Choroid plexus epithelial cell (primary cell): ENCODE results near the gene MYH15.

ENCODE experiments used
- DNase-seq: peaks from one replicate; pipeline ENCODE4 v3.0.0-alpha.2; 2010; ENCODE audit warnings: low read depth
- H3K4me3 ChIP-seq: 2 replicates; pipeline ENCODE4 v1.5.1; 2011; ENCODE audit warnings: low read depth, mild to moderate bottlenecking, control low read depth, low read length, moderate library complexity
- TF ChIP-seq, protein P1 (sequence below): conservative IDR thresholded peaks from 2 replicates; pipeline ENCODE4 v1.5.1; 2011; ENCODE audit warnings: low read depth, mild to moderate bottlenecking, control low read depth, inconsistent platforms, low read length, moderate library complexity

MYH15 gene

DNA sequence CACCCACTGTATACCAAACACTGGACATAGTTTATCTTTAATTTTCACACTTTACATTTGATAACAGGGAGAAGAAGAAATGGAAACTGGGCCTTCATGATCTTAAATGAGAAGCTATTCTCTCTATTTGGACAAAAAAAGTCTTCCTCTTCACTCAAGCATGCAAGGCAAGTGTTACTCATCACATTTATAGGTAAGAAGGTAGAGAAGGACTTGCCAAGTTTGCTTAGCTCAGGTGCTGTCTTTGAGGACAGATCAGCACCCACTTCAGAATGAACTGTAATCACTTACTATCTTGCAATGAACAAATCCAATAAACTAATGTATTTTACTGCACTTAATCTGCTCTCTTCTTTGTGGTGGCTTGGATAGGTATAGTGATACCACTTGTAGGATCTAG, 1.1 kb upstream of the MYH15 start:
- no peak overlapping the region for H3K4me3 ChIP-seq
- TF ChIP-seq, protein P1, sequence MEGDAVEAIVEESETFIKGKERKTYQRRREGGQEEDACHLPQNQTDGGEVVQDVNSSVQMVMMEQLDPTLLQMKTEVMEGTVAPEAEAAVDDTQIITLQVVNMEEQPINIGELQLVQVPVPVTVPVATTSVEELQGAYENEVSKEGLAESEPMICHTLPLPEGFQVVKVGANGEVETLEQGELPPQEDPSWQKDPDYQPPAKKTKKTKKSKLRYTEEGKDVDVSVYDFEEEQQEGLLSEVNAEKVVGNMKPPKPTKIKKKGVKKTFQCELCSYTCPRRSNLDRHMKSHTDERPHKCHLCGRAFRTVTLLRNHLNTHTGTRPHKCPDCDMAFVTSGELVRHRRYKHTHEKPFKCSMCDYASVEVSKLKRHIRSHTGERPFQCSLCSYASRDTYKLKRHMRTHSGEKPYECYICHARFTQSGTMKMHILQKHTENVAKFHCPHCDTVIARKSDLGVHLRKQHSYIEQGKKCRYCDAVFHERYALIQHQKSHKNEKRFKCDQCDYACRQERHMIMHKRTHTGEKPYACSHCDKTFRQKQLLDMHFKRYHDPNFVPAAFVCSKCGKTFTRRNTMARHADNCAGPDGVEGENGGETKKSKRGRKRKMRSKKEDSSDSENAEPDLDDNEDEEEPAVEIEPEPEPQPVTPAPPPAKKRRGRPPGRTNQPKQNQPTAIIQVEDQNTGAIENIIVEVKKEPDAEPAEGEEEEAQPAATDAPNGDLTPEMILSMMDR, result no peak
- DNase-seq, result no peak

DNA sequence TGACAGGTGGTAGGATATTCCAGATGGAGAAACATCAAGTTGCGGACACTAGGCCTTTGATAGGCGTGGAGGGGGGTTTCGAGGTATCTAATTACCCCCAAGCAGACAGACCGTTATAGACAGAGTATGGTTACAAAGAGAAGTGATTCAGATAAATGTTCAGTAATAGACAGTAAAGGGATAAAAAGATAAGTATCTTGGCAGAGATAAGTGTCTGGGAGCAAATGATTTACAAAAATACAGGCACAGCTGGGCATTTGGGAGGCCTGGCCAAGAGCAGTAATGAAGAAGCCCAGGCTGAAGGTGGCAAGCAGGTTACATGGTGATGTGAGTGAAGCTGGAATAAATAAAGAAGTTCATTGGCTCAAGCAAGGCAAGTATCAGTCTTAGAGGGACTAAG, 659 bp upstream of the MYH15 start:
- H3K4me3 ChIP-seq, result no peak overlapping the region
- TF ChIP-seq, protein P1, result no peak
- DNase-seq, result no peak

DNA sequence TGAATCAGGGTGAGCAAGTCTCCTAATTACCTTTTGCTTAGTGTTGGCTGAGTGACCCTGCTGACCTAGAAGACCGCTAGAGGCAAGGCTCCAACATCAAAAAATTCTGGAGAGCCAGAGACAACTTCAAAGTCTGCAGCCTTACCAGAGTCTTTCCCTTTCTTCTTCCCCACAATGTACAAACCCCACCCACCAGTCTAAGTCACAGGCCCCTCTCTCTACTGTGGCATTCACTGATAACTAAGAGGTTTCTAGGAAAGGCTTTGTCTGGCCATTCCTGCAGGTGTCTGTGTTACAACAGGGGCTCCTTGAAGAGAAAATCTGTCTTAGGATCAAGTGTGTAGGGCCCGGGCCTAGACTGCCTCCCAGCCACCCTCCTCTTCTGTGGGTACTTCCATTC, 525 bp downstream of the MYH15 start:
- TF ChIP-seq, protein P1, result no peak
- no peak for DNase-seq

DNA sequence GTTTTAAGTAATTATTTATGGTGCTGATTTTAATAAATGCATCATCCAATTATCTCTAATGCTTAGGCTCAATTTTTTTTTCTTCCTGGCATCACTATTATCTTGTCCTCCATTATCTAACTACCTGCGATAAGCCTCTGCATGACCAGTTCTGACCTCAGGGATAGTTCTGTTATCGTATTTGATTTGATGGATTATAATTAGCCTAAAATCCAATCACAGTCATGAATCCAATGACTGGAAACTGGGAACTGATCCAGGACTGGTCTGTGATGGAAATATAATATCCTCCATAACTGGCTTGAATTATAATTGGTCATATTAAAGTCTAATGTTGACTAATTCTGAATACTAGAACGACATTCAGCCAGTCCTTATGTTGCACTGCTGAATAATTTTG, 1.1 kb downstream of the MYH15 start:
- no peak overlapping the region for H3K4me3 ChIP-seq
- DNase-seq, result no peak
- TF ChIP-seq, protein P1, result no peak

More for the DNA sequence above, 525 bp downstream of the MYH15 start:
- no peak overlapping the region for H3K4me3 ChIP-seq

DNA sequence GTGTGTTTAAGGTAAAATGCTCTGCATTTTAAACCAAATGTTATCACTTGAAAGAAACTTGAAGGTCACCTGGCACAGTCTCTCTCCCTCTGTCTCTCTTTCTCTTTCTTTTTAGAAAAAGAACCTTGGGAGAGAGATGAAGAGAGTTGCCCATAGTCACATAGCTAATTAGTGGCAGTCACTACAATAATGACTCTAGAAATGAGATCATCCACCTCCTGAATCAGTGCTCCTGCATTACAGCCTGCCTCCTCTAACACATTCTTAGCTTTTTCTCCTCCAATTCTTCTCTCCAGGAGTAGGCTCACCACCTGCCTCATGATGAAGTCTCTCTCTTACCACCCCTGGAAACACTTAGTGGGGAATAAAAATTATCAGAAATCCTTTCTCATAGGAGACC, 2.5 kb downstream of the MYH15 start:
- no peak for DNase-seq
- no peak overlapping the region for H3K4me3 ChIP-seq
- TF ChIP-seq, protein P1, result no peak

DNA sequence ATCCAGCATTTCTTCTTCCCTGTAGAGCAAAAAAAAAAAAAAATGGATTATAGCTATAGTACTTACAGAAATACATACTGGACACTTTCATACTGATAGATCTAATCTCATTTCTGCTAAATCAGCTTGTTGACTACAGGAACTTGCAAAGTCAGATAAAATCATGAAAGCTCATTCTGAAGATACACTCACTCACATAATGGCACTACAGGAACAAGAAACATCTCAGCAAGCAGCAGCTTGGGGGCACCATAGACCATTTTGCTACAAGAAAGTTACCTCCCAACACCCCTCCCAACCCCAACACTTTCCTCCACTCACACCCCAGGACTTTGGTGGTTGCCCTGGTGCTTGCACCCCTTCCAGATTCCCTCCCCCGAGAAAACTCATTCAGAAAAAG, 4.6 kb downstream of the MYH15 start:
- no peak overlapping the region for H3K4me3 ChIP-seq
- TF ChIP-seq, protein P1, result peak; percentile 10
- DNase-seq, result peak; percentile 10

DNA sequence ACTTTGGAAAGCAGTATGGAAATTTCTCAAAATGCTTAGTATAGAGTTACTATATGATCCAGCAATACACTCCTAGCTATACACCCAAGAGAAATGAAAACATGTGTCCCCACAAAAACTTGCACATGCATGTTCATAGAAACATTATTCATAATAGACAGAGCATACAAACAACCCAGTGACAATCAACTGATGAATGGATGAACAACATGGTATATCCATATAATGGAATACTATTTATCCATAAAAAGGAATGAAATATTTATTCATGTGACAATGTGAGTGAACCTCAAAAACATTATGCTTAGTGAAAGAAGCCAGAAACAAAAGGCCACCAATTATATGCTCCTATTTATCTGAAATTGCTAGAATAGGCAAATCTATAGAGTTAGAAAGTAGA, 6.7 kb downstream of the MYH15 start:
- TF ChIP-seq, protein P1, result no peak
- DNase-seq, result no peak
- no peak overlapping the region for H3K4me3 ChIP-seq
